ENCODE results near the gene PKN1. TPM values are rescaled to one million over a fixed set of nuclear protein-coding genes. Genes with fewer than 3 reads are reported as not detected.

PKN1 gene
- total RNA-seq, 1 donor, result 127 TPM

DNA sequence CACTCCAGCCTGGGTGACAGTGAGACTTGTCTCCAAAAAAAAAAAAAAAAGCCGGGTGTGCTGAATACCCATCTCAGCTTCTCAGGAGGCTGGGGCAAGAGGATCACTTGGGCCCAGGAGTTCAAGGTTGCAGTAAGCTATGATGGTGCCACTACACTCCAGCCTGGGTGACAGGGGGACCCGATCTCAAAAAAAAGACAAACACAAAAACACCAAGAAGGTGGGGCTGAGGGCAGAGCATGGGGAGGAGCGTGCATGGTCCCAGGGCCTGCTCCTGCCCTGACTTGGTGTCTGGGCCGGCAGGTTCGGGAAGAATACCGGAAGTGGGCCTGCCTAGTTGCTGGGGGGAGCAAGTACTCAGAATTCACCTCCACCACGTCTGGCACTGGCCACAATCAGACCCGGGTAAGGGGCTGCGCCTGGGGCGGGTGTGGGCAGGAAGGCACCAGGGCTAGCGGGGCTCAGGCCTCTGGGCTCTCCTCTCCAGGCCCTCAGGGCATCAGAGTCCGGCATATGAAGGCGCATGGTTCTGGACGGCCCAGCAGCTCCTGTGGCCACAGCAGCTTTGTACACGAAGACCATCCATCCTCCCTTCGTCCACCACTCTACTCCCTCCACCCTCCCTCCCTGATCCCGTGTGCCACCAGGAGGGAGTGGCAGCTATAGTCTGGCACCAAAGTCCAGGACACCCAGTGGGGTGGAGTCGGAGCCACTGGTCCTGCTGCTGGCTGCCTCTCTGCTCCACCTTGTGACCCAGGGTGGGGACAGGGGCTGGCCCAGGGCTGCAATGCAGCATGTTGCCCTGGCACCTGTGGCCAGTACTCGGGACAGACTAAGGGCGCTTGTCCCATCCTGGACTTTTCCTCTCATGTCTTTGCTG is 25.3 kb upstream of the PKN1 start:
- H3K4me3 ChIP-seq (ENCODE audit: low read depth, low read length), result no peak overlapping the region
- TF ChIP-seq, protein P1, sequence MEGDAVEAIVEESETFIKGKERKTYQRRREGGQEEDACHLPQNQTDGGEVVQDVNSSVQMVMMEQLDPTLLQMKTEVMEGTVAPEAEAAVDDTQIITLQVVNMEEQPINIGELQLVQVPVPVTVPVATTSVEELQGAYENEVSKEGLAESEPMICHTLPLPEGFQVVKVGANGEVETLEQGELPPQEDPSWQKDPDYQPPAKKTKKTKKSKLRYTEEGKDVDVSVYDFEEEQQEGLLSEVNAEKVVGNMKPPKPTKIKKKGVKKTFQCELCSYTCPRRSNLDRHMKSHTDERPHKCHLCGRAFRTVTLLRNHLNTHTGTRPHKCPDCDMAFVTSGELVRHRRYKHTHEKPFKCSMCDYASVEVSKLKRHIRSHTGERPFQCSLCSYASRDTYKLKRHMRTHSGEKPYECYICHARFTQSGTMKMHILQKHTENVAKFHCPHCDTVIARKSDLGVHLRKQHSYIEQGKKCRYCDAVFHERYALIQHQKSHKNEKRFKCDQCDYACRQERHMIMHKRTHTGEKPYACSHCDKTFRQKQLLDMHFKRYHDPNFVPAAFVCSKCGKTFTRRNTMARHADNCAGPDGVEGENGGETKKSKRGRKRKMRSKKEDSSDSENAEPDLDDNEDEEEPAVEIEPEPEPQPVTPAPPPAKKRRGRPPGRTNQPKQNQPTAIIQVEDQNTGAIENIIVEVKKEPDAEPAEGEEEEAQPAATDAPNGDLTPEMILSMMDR (IDR thresholded peaks at IDR 0.05; ENCODE audit: insufficient read depth, low read depth, low read length), result no peak
- DNase-seq (ENCODE audit: low read depth), result no peak

- DNase-seq (ENCODE audit: low read depth), result peak; percentile 52
- H3K4me3 ChIP-seq (ENCODE audit: low read depth, low read length), result no peak overlapping the region
- TF ChIP-seq, protein P1 (IDR thresholded peaks at IDR 0.05; ENCODE audit: insufficient read depth, low read depth, low read length), result no peak
Observed at GRCh38 chr19:14408491-14409145, 24.5 kb upstream of the PKN1 start.

- no peak overlapping the region for H3K4me3 ChIP-seq (ENCODE audit: low read depth, low read length)
- no peak for DNase-seq (ENCODE audit: low read depth)
- TF ChIP-seq, protein P1 (IDR thresholded peaks at IDR 0.05; ENCODE audit: insufficient read depth, low read depth, low read length), result no peak
Observed at GRCh38 chr19:14409146-14410023, 23.7 kb upstream of the PKN1 start.

GRCh38 chr19:14410091-14411051 is 22.7 kb upstream of the PKN1 start:
- no peak overlapping the region for H3K4me3 ChIP-seq (ENCODE audit: low read depth, low read length)
- no peak for DNase-seq (ENCODE audit: low read depth)
- TF ChIP-seq, protein P1 (IDR thresholded peaks at IDR 0.05; ENCODE audit: insufficient read depth, low read depth, low read length), result no peak

- no peak for DNase-seq (ENCODE audit: low read depth)
- H3K4me3 ChIP-seq (ENCODE audit: low read depth, low read length), result no peak overlapping the region
- TF ChIP-seq, protein P1 (IDR thresholded peaks at IDR 0.05; ENCODE audit: insufficient read depth, low read depth, low read length), result no peak
Observed at GRCh38 chr19:14411161-14411937, 21.8 kb upstream of the PKN1 start.
